ENCODE results near the gene DYTN.

The DYTN gene

DNA sequence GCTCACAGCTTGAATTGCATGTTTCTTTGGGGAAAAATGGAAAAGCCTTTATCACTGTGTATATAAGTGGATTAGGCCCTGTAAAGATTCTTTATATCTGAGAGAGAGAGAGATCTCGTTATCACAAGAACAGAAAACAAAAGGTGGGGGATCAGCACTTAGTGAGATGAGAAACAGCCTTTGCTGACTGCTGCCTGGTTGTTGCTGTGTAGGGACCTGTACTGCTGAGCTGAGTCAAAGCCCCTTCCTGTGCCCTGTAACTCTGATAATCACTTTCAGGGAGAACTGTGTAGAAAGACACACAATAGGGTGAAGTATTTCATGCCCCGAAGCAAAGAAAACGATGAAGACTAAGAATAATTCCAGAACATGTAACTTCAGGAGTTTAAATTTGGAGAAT is 106.5 kb downstream of the DYTN start:
- DNase-seq, result no peak

GRCh38 chr2:206611191-206611590 is 107.0 kb downstream of the DYTN start:
- no peak for DNase-seq

GRCh38 chr2:206610451-206610850 is 107.7 kb downstream of the DYTN start:
- no peak for DNase-seq

- DNase-seq, result no peak
Observed at GRCh38 chr2:206603243-206603642, 115.0 kb downstream of the DYTN start.

Measured in 8988T (cell line).